Jurkat, Clone E6-1 (cell line): ENCODE measurements around the gene ANKLE2.
"Not testable (repeated sequence)": the region's sequence is repeated elsewhere in the genome, so short reads cannot be mapped to it uniquely, and the experiment has no call there.

ENCODE experiments used
- DNase-seq: peaks from one replicate; pipeline ENCODE4 v3.0.0-alpha.2; 2011; ENCODE audit warnings: low read depth, low spot score
- H3K4me3 ChIP-seq: 2 replicates; pipeline ENCODE4 v1.5.1; 2011; ENCODE audit warnings: mild to moderate bottlenecking, low read length, control low read depth, moderate library complexity

ANKLE2 gene

DNA sequence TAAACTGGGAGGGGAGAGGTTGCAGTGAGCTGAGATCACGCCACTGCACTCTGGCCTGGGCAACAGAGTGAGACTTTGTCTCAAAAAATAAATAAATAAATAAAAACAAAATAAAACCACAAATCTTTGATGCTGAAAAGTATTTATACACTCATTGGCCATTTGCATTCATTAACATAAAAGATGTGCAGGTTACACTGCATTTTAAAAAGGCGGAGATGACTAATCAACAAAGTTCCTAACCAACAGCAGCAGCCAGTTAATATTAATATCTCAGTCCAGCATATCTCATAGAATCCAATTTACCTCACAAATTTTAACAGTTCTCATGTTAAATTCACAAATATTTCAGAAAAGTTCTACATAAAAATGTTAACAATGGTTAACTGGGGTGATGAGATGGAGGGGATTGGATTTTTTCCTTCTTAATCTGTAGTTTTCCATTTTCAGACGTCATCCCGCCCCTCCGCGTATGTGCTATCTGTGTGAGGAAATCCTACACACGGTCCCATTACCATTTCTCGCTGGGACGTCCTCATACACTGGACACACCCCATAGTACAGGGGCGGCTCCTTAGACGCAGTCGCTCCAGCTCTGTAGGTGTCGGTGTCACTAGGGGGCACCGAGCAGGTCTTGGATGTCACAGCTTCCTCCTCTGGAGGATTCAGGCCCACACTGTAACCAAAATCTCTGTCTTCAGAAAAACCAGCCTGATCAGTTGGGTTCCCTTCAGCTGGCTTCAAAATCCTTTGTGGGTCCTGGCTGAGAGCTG, 7.3 kb downstream of the ANKLE2 start:
- no peak overlapping the region for H3K4me3 ChIP-seq
- no peak for DNase-seq

DNA sequence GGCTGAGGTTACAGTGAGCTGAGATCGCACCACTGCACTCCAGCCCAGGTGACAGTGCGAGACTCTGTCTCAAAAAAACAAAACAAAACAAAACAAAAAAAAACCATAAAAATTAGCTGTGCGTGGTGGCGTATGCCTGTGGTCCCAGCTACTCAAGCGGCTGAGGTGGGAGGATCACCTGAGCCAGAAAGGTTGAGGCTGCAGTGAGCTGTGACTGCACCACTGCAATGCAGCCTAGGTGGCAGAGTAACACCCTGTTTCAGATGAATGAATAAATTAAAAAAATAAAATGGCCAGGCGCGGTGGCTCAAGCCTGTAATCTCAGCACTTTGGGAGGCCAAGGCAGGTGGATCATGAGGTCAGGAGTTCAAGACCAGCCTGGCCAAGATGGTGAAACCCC, 8.0 kb downstream of the ANKLE2 start:
- DNase-seq, H3K4me3 ChIP-seq: not testable (repeated sequence)

DNA sequence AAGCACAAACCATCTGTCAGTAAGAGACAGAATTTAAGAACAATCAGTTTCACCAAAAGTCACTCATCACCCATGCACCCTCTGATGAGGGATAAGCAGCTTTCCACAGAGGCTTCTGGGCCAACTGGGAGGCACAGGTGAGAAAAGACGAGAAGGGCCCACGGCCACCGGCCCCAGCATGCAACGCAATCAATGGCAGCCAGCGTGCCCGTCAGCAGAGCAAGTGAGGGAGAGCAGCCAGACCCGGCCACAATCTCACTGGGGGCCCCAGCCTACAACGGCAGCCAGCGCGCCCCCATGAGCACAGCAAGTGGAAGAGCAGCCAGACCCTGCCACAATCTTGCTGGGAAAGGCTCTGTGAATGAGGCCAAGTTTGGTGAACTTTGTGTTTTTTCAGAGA, 13.3 kb downstream of the ANKLE2 start:
- no peak for DNase-seq
- no peak overlapping the region for H3K4me3 ChIP-seq

DNA sequence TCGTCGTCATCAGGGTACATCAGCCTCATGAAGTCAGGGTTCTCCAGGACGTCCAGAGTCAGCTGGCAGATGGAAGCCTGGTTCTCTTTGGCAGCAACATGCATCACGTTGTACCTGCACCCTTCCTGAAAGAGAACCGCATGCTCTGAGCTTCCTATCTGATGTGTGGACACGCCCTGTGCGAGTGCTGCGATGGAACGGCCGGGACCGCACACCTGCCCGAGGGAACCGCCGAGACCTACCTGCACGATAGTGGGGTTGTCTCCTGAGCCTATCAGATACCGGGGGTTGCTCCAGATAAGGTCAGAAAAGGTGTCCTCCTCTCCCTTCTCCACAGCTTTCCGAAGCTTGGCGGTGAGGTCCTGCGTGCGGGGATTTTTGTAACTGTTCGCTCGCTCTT, 13.7 kb downstream of the ANKLE2 start:
- H3K4me3 ChIP-seq = no peak overlapping the region
- no peak for DNase-seq

DNA sequence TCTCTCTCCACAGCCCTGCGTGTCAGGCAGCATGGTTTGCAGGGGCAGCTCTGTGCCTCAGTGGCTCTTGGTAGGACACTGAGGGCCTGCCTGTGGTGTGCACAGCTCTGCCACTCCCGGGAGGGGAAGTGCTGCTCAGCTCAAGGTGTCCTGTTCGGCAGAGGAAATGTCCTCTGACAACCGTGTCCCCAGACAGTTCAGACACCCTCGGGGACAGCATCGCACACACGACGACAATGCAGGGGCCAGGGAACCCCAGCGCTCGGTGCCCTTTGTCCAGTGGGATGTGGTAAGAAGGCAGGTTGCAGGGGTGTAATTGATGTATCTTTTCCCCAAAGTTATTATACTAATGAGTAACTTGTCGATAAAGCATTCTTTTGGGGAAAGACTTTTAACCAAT, 14.2 kb downstream of the ANKLE2 start:
- no peak for DNase-seq
- no peak overlapping the region for H3K4me3 ChIP-seq

DNA sequence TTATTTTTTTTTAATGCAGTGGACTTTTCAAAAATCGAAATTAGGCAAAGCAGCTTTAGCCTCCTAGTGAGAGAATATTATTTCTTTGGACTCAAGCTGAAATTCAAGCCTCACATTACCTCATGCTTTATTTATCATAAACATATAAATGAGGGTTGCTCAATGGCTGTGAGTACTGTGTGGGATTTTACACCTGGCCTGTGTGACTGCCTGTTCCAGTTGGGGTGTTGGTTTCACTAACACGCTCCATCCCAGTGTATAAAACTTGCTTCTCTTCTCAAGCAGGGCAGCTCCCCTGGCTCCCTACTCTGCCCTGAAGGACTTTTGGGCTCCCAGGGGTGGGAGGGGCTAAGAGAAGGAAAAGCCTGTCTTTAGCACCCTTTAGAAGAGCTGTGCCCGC, 15.0 kb downstream of the ANKLE2 start:
- H3K4me3 ChIP-seq = no peak overlapping the region
- DNase-seq = no peak

DNA sequence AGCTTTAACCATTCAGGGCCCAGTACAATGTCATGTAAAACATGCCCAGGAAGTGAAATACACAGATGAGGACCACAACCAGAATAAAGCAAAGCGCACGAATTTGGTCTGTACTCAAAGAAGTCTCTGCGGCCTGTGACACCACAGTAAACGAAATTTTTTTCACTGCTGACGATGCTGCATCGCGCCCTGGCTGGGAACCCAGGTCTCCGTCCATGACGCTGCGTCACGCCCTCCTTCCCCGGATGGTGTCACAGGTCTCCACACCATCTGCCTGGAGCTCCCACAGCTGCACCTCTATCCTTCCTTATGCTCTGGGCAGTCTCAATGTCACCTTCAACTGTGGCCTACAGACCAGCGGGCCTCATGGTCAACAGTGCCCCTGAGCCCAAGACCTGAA, 17.8 kb downstream of the ANKLE2 start:
- DNase-seq = no peak
- H3K4me3 ChIP-seq = no peak overlapping the region

DNA sequence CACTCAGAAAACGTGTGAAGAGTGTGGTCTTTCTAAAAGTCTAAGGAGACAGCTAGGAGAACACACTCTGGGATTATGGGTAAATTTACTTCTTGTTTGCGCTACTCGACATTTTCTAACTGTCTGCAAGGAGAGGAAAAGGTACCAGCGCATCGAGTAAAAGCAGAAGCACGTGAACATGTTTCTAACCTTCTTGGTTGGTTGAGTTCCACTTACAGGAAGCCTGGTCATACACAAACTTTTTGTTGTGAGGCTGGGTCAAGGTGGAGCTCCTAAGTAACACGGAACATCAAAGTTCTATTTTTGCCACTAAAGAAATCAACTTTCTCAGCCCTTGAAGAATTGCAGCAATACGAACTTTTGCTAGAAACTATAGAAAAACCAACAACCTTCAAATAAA, 20.0 kb downstream of the ANKLE2 start:
- no peak for DNase-seq
- no peak overlapping the region for H3K4me3 ChIP-seq

DNA sequence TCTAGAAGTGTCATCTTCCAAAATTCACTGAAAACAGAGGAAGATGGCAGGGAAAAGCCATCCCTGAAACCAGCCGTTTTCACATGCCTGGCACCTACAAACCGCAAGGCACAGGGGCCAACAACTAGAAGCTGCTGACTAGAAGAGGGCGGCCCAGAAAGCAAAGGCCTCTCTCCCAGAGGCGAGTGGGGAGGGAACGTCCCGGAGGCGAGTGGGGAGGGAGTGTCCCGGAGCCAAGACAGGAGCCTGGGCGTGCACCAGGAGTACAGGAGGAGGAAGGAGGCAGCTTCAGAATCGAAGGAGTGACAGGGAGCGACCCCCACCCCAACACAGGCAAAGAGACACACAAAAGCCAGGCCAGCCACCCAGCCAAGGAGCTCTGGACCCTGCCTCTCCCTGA, 21.0 kb downstream of the ANKLE2 start:
- H3K4me3 ChIP-seq = no peak overlapping the region
- no peak for DNase-seq

DNA sequence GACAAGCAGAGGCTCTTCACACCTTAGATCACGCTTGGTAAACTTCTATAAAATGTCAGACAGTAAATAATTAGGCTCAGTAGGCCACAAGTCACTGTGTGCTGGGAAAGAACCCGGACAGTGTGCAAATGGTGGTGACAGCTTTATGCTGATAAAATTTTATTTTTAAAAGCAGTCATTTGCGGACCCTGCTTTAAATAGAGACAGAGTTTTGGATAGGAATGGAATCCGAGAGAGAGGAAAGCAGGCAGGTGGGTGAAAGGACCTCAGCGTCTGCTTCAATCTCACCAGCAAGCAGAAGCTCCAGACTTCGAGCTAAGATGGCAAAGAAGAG, 21.4 kb downstream of the ANKLE2 start:
- no peak overlapping the region for H3K4me3 ChIP-seq
- DNase-seq = no peak

DNA sequence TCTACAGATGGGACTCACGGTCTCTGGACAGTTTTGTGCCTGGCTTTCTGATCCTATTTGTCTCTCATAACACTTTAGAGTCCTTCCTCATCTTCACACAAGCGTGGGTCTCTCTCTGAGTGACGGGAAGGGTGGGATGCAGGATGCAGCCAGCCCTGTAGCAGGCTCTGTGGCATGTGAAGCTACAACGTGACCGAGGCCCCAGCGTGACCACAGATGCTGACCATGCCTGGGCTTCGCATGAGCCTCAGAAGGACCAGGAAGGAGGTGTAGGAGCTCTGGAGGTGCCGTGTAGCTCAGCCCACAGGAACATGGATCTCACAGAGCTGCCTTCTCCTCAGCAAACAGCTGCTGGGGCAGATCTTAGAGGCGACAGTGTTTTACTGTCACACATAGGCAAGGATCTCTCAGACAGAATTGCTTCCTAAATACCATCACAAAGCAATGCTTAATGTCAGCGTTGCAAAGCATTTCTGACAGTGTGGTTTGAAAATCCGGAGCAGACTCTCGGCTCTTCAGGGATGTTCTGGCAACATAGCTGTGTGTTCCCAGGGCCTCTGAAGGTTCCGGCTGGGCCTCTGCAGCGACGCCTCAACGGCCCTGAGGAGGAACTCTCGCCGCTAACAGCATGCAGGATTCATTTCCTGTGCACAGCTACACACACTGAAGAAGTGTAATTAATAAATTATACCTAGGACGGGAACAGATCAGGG, 21.9 kb downstream of the ANKLE2 start:
- no peak for DNase-seq
- H3K4me3 ChIP-seq = no peak overlapping the region

DNA sequence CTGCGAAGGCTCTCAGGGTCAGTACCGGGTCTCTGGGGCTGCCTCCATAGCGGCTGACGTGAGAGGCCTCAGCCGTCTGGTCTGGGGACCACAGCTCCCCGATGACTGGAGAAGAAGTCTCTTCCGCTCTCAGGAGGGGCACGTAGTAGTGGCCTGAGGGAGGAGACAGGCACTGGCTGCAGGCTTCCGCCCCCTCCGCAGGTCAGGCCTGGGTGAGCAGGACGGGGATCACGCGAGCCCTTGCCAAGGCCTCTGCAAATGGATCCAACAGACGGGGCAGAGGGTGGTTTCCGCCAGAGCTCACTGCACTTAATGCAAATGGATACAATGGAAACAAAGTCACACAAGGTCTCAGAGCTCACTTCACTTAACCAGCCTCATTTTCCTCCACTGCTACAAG, 24.7 kb downstream of the ANKLE2 start:
- no peak for DNase-seq
- no peak overlapping the region for H3K4me3 ChIP-seq

DNA sequence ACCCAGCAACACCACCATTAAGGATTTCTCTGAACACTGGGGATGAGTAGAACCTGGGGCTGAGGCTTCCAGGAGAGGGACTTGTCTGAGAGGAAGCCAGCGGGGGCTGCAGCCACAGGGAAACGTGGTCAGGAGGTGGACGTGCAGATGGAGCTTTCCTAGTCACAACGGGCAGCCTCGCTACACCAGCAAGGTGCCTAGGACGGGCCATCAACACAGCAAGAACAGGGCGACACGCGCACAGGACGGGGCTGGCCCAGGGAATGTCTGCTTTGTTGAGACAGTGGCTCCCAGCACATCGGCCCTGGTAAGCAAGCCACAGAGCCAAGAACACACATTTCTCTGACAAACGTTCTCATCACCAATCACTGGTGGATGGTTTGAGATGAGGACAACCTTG, 25.3 kb downstream of the ANKLE2 start:
- no peak for DNase-seq
- H3K4me3 ChIP-seq = no peak overlapping the region

DNA sequence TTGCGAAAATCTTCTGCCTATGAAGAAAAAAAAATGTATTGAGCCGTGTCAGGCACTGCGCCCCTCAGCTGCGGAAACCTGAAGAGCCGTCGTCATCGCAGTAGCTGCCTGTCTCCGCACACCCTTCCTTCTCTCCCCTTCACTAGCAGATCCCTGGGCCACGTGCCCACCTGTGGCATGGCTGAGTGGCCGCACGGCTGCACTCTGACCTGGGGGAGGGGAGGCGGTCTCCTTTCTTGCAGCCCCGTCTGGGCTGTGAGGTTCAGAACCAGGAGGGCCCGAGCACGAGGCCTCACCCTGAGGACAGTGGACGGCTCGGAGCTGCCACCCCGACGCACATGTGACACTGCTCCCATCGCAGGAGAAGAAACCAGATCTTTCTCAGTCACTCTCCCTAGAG, 26.1 kb downstream of the ANKLE2 start:
- no peak overlapping the region for H3K4me3 ChIP-seq
- DNase-seq = no peak

DNA sequence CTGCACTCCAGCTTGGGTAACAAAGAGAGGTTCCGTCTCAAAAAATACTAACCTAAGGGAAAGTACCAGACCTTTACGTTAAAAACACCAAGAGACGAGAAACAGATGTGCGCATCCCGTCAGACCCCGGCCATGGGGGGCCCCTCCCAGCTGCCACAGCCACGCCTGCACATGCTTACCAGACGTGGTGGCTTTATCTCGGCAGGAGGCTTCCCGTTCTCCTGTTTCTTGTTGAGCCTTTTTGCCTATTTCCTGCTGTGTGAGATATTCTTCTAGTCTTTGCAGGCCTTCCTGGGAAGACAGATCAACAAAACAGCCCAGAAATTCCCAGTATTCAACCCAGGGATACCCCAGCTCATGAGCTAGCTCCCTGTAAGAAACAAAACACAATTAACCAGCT, 27.4 kb downstream of the ANKLE2 start:
- no peak for DNase-seq
- no peak overlapping the region for H3K4me3 ChIP-seq

DNA sequence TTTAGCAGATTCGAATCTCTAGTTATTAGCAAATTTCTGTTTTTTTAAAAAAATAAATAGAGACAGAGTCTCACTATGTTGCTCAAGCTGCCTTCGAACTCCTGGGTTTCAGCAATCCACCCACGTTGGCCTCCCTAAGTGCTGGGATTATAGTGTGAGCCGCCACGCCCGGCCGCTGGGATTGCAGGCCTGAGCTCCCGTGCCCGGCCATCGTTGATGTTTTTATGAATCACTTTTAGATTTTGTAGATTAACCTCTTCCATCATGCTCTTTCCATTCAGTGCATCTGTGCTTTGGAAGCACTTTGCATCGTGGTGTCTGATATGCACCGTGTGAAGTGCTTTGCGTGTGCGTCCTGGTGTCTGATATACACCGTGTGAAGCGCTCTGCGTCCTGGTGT, 30.1 kb downstream of the ANKLE2 start:
- no peak overlapping the region for H3K4me3 ChIP-seq
- no peak for DNase-seq

DNA sequence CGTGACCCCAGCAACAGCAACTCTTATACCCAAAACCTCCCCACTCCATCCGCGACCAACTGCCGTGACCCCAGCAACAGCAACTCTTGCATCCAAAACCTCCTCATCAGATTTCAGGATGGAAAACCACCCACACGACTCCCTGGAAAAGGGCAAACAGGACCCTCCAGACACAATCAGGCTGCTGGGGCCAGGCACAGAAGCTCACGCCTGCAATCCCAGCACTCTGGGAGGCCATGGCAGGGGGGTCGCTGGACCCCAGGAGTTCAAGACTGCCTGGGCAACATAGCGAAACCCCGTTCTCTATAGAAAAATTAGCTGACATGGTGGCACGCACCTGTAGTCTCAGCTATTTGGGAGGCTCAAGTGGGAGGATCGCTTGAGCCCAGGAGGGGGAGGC, 31.3 kb downstream of the ANKLE2 start:
- no peak overlapping the region for H3K4me3 ChIP-seq
- DNase-seq = no peak

DNA sequence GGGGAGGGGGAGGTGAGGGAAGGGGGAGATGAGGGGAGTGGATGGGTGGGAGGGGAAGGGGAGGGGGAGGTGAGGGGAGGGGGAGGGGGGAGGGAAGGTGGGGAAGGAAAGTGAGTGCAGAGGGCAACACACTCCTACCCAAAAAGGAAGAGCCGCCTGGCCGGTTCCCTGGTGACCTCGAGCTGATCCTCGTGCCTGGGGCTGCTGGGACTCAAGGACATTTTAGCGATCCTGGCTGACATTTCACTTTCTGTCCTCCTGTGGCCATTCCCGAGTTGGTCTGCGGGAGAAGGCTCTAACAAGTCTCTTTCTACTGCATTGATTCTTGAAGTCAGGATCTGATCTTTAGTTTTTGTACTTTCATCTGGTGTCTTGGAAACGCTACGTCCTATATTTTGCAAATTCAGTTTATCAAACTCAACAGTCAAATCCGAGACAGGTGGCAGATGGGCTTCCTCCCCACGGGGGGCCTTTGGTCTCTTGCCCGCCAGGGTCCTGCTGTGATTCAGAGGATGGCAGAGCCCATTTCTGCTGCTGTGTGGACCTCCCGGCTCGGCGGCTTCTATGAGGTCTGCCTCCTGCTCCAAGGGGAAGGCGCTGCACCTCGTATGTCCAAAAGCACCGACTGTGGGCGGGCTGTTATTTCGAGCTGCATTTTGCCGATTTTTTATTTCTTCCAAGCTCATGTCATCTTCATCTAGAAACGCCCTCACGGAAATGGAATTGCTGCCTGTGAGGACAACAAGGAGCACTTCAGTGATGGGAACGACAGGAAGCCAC, 31.9 kb downstream of the ANKLE2 start:
- no peak overlapping the region for H3K4me3 ChIP-seq
- DNase-seq = no peak

DNA sequence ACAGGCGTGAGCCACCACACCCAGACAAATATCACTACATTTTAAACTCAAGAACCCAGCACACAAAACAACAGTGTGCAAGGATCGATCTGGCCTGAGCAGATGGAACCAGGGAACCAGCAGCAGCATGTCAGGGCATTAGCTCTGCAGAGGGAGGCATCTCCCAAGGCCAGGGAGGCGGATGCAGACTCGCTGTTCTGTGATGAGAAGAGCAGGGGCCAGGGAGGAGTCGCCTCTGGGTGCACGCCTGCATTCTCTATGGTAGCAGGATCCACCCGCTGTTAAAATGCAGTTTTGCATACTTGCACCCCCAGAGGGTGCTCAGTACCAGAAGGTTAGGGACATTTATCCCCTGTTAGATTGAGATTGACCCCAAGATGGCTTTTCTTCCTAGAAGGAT, 33.1 kb downstream of the ANKLE2 start:
- H3K4me3 ChIP-seq = no peak overlapping the region
- no peak for DNase-seq

DNA sequence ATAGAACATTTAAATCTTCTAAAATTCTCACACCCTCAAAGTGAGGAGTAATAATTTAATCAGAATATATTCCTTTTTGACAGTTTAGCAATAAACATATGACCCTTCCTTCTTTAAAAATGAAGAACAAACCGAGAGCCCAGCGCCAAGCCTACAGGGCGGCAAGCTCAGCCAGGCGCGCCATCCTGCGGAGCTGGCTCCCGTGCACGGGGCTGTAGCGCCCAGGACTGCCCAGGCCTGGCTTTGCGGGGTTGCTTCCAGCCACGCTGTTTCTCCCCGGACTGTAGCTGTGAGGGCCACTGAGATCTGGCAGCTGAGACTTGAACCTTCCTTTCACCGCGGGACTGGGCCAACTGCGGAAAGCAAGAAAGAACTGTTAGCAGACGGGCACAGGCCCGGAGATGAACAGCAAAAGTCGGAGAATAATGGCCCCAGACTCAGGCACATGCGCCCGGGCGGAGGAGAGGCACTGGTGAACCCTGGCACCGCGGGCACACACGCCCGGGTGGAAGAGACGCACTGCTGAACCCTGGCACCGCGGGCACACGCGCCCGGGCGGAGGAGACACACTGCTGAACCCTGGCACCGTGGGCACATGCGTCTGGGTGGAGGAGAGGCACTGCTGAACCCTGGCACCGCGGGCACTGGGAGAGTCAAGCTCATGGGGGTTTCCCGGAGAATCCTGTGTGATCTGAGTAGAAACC, 34.4 kb downstream of the ANKLE2 start:
- H3K4me3 ChIP-seq = no peak overlapping the region
- no peak for DNase-seq
